Chondrocyte (in vitro differentiated cells): ENCODE measurements around the gene ITIH3. TPM values are rescaled to one million over a fixed set of nuclear protein-coding genes. Genes with fewer than 3 reads are reported as not detected.

Experiments used
- DNase-seq: peaks from one replicate; pipeline ENCODE4 v3.0.0; 2021; ENCODE audit warnings: mixed read lengths, low spot score
- H3K27ac Mint-ChIP-seq: one replicate; pipeline ENCODE4 v1.8.0; 2021; ENCODE audit warnings: mild to moderate bottlenecking, moderate library complexity, mixed read lengths; ENCODE audit not compliant: unreplicated experiment
- H3K27me3 Mint-ChIP-seq: 2 replicates; pipeline ENCODE4 v1.8.0; 2021; ENCODE audit warnings: low read depth, mixed read lengths
- H3K36me3 Mint-ChIP-seq: 2 replicates; pipeline ENCODE4 v1.8.0; 2021; ENCODE audit warnings: low read depth, mixed read lengths
- H3K4me1 Mint-ChIP-seq: 2 replicates; pipeline ENCODE4 v1.8.0; 2021; ENCODE audit warnings: low read depth, mild to moderate bottlenecking, mixed read lengths
- H3K4me3 Mint-ChIP-seq: one replicate; pipeline ENCODE4 v1.8.0; 2021; ENCODE audit warnings: mild to moderate bottlenecking, moderate library complexity, mixed read lengths; ENCODE audit not compliant: unreplicated experiment
- H3K9me3 Mint-ChIP-seq: 2 replicates; pipeline ENCODE4 v1.8.0; 2021; ENCODE audit warnings: low read depth, mixed read lengths
- CTCF ChIP-seq: fragments of 200-600 bp; sonication (generic); IDR thresholded peaks from 2 replicates; pipeline ENCODE4 v1.5.0; 2021; ENCODE audit warnings: antibody characterized with exemption, mild to moderate bottlenecking, moderate library complexity
- total RNA-seq: library from RNA; stranded (reverse); gene quantifications from 3 replicates; pipeline ENCODE4 v1.2.1, GENCODE V29; 2021

ITIH3 gene
- total RNA-seq, 1 donor from 2014 or later: 17.8 TPM

- Mint-ChIP-seq H3K36me3 (peaks cover 5% of the 10 kb centered on the region), H3K9me3 (no peaks in the 10 kb centered on the region), H3K27me3 (no peaks in the 10 kb centered on the region), H3K4me1 (peaks cover 36% of the 10 kb centered on the region), H3K4me3 (no peak overlapping the region), H3K27ac (no peak overlapping the region)
- no peak for DNase-seq
- TF ChIP-seq CTCF: no peak
Observed at GRCh38 chr3:52835766-52836470, 41.3 kb downstream of the ITIH3 start.

- Mint-ChIP-seq H3K4me1 (peaks cover 36% of the 10 kb centered on the region), H3K27me3 (no peaks in the 10 kb centered on the region), H3K4me3 (no peak overlapping the region), H3K27ac (no peak overlapping the region), H3K9me3 (no peaks in the 10 kb centered on the region), H3K36me3 (peaks cover 7% of the 10 kb centered on the region)
- no peak for TF ChIP-seq CTCF
- no peak for DNase-seq
Observed at GRCh38 chr3:52836471-52836845, 41.9 kb downstream of the ITIH3 start.

- DNase-seq: no peak
- Mint-ChIP-seq H3K4me3 (no peak overlapping the region), H3K9me3 (no peaks in the 10 kb centered on the region), H3K27me3 (no peaks in the 10 kb centered on the region), H3K4me1 (peaks cover 36% of the 10 kb centered on the region), H3K27ac (no peak overlapping the region), H3K36me3 (peaks cover 9% of the 10 kb centered on the region)
- TF ChIP-seq CTCF: no peak
Observed at GRCh38 chr3:52836986-52837385, 42.4 kb downstream of the ITIH3 start.

GRCh38 chr3:52838561-52839267 lies 44.1 kb downstream of the ITIH3 start:
- H3K36me3 Mint-ChIP-seq: peaks cover 12% of the 10 kb centered on the region
- H3K27ac Mint-ChIP-seq: no peak overlapping the region
- DNase-seq: no peak
- no peaks in the 10 kb centered on the region for H3K27me3 Mint-ChIP-seq
- H3K9me3 Mint-ChIP-seq: no peaks in the 10 kb centered on the region
- no peak for TF ChIP-seq CTCF
- H3K4me1 Mint-ChIP-seq: peaks cover 37% of the 10 kb centered on the region
- H3K4me3 Mint-ChIP-seq: no peak overlapping the region

GRCh38 chr3:52839268-52839575 lies 44.6 kb downstream of the ITIH3 start:
- peaks cover 38% of the 10 kb centered on the region for H3K4me1 Mint-ChIP-seq
- H3K4me3 Mint-ChIP-seq: no peak overlapping the region
- H3K27ac Mint-ChIP-seq: no peak overlapping the region
- DNase-seq: no peak
- no peaks in the 10 kb centered on the region for H3K9me3 Mint-ChIP-seq
- peaks cover 12% of the 10 kb centered on the region for H3K36me3 Mint-ChIP-seq
- no peak for TF ChIP-seq CTCF
- H3K27me3 Mint-ChIP-seq: no peaks in the 10 kb centered on the region
